GM18951 (cell line): ENCODE measurements around the gene AGAP1.

Experiments used
- POLR2A ChIP-seq: IDR thresholded peaks from 4 replicates; pipeline ENCODE4 v1.6.1; 2011; ENCODE audit warnings: mild to moderate bottlenecking; ENCODE audit not compliant: insufficient read length, insufficient read depth; ENCODE audit errors: extremely low read depth
- in situ Hi-C: fragments of 300-500 bp; cut with MboI; formaldehyde crosslinking; loops from one replicate; pipeline ENCODE4 v1.12.0; 2022; ENCODE audit warnings: low sequenced_read_pairs, mixed read lengths, inconsistent platforms; ENCODE audit not compliant: unreplicated experiment

AGAP1 gene

DNA sequence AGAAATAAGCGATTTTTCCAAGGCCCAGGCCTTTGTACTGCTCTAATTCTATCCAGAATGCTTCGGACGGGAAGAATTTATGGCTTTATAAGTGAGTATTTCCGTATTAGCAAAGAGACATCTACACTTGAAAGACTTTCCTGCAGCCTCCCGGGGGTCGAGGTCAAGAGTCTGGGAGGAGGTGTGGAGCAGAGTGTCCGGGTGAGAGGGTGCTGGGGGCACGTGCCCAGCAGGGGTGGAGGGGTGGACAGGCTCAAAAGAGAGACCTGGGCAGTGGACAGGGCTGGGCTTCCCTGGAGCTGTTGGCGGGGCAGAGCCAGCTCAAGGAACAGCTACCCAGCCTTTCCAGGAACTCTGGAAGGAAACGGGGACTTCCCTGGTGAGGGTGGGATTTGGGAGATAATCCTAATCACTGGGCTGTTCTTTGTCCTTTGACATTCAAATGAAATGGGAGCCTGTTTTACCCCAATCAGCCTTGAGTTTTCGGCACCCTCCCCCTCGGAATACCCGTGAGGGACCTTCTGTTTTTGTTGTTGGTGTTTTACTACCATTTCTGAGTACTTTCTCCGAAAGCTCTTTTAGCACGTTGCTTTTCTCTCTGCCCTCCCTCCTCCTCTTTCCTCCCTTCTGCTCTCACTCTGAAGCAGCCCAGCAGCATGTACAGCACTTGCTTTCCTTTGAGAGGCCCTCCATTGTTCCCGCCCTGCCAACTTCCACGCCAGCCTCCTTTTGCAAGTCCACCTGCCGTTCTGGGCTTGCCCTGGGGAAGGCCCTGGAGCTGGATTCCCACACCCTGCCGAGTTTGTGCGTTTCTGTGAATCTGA, 164.7 kb downstream of the AGAP1 start:
- TF ChIP-seq POLR2A, result no peak
- in situ Hi-C loops, result no loop called here

DNA sequence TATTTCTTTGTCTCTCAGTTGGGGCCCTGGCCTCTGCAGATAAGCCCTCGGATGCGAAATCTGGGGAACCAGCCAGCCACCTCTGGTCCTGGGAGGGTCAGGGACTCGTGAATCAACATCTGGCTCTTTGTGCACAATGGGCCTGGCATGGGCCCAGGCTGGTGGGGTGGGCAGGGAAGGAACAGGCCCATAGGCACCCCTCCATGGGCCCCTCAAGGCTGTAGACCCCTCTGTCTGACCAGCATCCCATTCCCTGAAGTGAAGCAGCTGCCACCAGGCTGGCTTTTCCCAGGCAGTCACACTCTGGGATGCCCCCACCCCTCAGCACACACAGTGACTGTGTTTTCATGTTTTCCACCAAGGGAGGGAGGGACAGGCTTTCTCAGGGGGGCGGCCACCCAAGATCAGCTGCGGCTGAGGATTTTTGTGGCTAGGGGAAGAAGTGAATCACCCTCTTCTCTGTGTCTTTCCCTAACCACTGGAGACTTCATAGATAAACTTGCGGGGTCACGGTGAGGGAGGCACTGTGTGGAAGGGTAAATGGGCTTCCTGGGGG, 166.0 kb downstream of the AGAP1 start:
- TF ChIP-seq POLR2A, result no peak

DNA sequence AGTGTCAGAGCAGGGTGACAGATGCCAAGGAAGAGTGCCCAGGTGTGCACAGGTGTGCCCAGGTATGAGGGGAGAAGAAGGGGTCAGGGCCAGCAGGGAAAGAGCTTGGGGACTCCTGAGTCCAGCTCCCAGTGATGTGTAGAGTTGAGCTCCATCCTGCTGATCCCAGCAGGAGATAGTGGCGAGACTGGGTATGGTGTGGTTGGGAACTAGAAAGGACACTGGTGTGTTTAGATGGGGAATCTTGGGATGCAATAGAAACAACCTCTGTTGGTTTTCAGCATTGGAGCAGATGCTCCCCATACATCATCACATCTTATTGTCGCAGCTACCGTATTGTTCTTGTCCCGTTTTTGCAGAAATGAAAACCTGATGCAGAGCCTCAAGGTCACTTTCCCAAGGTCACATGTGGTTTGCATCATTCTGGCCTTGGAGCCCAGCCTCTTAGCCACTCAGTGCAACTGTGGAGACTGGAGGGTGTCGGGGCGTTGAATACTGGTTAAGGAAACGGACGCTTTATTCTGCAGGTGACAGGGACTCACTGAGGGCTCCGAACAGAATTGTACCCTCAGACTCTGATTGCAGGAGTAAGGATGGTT, 166.7 kb downstream of the AGAP1 start:
- TF ChIP-seq POLR2A, result no peak
- in situ Hi-C loops, result no loop called here

More for the DNA sequence above, 166.0 kb downstream of the AGAP1 start:
- in situ Hi-C loops, result no loop called here

DNA sequence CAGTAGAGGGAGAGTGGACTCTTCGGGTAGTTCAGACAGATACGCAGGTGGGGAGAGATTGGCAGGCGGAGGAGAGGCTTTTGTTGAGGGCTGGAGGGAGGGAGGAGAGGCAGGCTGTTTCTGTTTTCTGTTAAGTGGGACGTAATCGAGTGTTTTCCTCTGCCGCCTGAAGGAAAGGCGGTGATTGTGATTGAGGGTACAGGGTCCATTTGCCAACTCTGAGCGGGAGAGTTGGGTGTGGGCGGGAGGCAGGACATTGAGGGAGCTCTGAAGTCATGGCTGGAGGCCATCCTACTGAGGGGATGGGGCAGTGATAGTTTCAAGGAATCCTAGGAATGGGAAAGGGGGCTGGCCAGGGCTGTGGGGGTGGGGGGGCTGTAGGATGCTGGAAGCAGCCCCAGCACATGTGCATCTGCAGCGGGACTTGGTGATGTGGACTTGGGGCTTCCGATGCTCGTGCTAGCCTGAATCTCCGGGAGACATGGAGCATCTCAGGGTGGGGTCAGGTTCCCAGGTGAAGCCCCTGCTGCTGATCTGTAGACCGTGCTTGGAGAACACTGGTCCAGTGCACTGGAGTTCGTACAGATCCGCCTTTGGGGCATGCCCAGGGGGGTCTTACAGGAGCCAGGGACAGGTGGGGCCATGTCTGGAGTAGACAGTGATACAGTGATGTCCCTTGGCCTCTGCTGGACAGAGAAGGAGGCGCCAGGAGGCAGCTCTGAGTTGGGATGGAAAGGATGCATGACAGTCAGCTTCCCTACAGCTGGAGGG, 167.5 kb downstream of the AGAP1 start:
- in situ Hi-C loops, result no loop called here
- TF ChIP-seq POLR2A, result no peak

DNA sequence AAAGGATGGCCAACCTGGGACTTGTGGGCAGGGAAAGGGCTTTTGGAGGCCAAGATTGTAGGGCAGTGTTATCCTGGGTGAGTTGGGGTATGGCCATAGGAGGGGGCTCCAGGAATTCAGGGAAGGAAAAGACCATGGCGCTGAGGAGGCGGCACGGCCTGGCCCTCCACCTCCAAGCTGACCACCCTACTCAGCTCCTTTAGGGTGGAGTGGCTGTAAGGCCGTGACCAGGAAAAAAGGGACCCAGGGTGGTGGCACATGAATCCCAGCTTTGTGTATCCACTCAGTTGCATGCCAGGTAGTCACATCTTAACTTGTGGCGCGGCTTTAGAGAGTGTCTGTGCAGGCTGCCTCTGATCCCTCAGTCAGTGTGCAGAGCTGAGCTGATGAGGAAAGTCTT, 168.1 kb downstream of the AGAP1 start:
- in situ Hi-C loops, result no loop called here
- TF ChIP-seq POLR2A, result no peak

DNA sequence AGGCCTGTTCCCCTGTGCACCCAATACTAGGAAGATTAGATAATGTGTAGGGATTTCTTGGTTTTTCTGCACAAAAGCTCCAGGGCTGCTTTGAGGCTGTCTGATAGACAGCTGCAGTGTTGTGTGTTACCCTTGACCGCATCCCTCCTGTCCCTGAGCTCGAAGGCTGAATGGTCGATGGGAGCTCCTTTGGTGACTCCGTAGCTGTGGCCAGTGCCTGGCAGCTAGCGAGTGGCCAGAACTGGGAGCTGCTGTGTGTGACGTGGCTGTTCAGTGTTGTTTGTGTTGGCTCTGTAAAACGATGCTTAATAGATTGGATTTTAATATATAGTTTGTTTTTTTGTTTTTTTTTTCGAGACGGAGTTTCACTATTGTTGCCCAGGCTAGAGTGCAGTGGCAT, 170.0 kb downstream of the AGAP1 start:
- in situ Hi-C loops, result no loop called here
- no peak for TF ChIP-seq POLR2A

DNA sequence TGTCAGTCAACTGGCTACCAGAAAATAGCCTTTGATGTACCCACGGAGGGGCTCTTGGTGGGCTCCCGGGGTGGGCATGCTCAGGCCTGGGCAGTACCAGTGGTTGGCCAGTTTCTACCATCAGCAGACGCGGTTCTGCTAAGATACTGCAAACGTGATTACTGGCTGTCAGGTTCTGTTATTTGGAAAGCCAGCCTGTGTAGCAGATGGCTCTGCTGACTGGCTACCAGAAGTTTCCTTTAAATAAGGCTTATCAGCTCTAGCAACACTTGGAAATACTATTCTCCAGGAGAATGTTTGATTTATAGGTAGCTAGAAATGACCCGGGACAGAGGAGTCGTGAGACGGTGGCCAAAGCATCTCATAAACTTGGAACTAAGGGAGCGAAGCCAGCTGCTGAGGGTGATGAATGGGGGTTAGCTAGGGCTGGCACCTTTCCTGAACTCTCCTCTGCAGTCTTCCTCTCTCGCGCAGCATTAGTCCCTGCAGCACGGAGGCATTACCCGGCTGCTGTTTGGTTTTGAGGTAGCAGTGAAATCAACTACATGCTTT, 171.9 kb downstream of the AGAP1 start:
- no peak for TF ChIP-seq POLR2A
- in situ Hi-C loops, result no loop called here

DNA sequence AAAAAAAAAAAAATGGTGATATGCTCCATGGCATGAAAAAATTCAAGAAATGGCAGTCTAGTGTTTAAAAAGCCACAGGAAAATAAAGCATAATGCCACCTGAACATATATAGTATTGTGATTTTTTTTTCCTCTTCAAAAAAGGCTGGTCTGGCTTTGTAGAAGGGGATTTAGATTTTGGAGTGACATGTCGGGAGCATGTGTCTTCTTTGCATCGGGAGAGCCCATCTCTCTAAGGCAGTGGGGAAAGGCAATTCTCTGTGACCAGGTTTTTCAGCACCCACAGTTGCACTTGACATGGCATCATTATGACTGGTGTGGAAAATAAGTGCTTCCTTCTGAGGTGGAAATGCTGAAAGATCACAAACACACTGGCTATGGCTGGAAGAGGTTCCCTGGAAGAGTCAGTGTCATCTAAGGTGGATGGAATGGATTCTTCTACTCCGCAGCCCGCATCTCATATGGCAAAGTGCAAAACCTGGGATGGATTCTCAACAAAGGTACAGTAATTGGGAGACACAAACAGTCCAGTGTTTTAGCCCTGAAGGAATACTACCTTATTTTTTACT, 172.5 kb downstream of the AGAP1 start:
- TF ChIP-seq POLR2A, result no peak
- in situ Hi-C loops, result no loop called here

DNA sequence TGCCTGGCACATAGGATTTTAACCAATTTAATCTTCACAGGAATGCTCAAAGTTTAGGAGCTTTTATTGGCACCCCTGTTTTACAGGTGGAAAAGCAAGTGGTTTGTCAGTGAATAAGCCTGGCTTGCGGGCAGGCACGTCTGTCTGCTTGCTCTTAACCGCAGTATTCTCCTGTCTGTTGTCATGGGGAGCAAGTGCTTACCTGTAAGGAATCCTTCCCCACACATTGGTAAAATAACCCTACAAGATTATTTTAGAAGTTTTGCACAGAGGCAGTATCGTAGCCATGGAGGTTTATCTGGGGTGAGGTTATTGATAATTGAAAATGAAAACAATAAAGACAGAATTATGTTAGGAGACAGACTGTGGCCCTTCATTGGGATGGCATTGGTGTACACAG, 174.9 kb downstream of the AGAP1 start:
- in situ Hi-C loops, result no loop called here
- no peak for TF ChIP-seq POLR2A

DNA sequence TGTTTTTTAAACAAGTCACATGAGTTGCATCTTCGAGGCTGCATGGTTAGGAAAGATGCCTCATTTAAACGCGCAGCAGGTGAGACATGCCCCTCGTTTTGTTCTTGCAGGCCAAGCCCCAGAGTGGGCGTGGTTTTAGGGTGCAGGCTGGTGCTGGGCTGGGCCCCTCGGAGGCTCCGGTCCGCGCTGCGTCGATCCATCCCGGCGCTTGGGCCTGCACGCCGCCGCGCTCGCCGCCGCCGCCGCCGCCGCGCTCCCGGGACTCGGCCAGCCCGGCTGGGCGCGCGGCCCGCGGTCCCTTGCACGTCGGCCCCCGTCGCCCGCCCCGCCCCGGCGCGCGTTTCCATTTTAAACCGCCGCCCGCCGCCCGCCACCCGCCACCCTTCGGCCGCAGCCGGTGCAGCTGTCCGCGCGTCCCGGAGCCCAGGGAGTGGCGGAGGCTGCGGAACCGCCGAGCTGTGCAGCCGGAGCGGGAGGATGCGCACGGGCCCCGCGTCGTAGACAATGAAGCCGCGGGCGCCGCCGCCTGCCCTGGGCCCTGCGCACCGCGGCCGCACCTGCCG, 175.5 kb downstream of the AGAP1 start:
- in situ Hi-C loops, result no loop called here
- no peak for TF ChIP-seq POLR2A

DNA sequence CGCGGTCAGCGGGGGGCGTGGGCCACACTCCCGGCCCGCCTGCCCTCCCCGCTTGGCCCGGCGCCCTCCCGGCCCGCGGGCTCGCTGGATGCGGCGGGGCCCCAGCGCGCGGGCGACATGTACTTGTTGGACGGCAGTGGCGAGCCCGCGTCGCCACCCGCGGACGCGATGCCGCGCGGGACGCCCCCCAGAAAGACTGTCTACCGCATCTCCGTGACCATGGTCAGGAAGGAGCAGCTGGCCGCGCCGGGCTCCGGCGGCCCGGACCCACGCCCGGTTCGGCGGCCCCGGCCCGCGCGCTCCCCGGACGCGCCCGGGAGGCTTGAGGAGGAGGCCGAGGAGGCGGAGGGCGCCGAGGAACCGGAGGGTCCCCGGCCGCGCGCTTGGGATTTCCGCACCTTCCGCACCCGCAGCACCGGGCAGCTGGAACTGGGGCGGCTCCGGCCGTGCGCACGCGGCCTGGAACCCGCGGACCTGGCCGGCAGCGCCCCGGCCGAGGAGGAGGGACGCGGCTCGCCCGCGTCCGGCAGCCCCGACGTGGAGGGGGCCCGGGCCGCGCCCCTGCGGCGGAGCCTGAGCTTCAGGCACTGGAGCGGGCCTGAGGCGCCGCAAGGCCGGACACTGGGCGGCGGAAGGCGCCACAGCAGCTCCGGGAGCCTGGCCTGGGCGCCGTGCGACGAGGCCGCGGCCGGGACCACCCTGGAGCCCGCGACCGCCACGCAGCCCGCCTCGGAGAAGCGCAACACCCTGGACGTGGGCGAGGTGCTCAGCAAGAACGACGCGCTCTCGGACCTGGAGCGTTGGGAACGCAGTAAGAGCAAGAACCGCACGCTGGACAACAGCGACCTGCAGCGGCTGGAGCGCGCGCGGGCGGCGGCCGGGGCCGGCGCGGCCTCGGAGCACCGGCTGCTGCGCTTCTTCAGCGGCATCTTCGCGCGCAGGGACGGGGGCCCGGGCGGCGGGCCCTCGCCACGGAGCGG, 176.4 kb downstream of the AGAP1 start:
- no peak for TF ChIP-seq POLR2A
- in situ Hi-C loops, result no loop called here
